Mononuclear cell (primary cell): ENCODE data around the gene SKOR1. TPM values are rescaled to one million over a fixed set of nuclear protein-coding genes. Genes with fewer than 3 reads are reported as not detected.
A peak's percentile ranks its signal among the peaks of the same experiment; 100 is the strongest.

ENCODE experiments used
- H3K27me3 ChIP-seq: 2 replicates; pipeline ENCODE4 v1.6.0; 2011; ENCODE audit warnings: low read length, control low read depth; ENCODE audit not compliant: insufficient read depth
- H3K4me1 ChIP-seq: 2 replicates; pipeline ENCODE4 v1.5.1; 2011; ENCODE audit warnings: mild to moderate bottlenecking, low read length, control low read depth; ENCODE audit not compliant: insufficient read depth
- H3K4me3 ChIP-seq: 2 replicates; pipeline ENCODE4 v1.5.1; 2011; ENCODE audit warnings: mild to moderate bottlenecking, low read length, moderate library complexity
- H3K9me3 ChIP-seq: 2 replicates; pipeline ENCODE4 v1.5.1; 2011; ENCODE audit warnings: low read depth, mild to moderate bottlenecking, control low read depth, low read length
- total RNA-seq: library from RNA; depleted of rRNA; stranded (reverse); fragments of >200 nt; gene quantifications from one replicate; pipeline ENCODE4 v1.2.3, GENCODE V29; 2012

The SKOR1 gene
- total RNA-seq, 1 donor = 1.9 TPM

GRCh38 chr15:67840749-67841512 lies 15.6 kb downstream of the SKOR1 start:
- peaks cover 4% of the 10 kb centered on the region for H3K27me3 ChIP-seq
- no peaks in the 10 kb centered on the region for H3K9me3 ChIP-seq
- H3K4me1 ChIP-seq = peaks cover 38% of the 10 kb centered on the region
- H3K4me3 ChIP-seq = peak overlapping the region; percentile 69

GRCh38 chr15:67841513-67841762 lies 16.1 kb downstream of the SKOR1 start:
- no peaks in the 10 kb centered on the region for H3K27me3 ChIP-seq
- H3K4me1 ChIP-seq = peaks cover 33% of the 10 kb centered on the region
- H3K4me3 ChIP-seq = peak overlapping the region; percentile 69
- no peaks in the 10 kb centered on the region for H3K9me3 ChIP-seq

- peaks cover 23% of the 10 kb centered on the region for H3K4me1 ChIP-seq
- no peaks in the 10 kb centered on the region for H3K27me3 ChIP-seq
- H3K9me3 ChIP-seq = no peaks in the 10 kb centered on the region
Measured at GRCh38 chr15:67843092-67843501, 17.8 kb downstream of the SKOR1 start.

GRCh38 chr15:67843571-67844387 lies 18.5 kb downstream of the SKOR1 start:
- no peak overlapping the region for H3K4me3 ChIP-seq
- no peaks in the 10 kb centered on the region for H3K9me3 ChIP-seq
- peaks cover 16% of the 10 kb centered on the region for H3K4me1 ChIP-seq
- no peaks in the 10 kb centered on the region for H3K27me3 ChIP-seq

More at GRCh38 chr15:67843092-67843501, 17.8 kb downstream of the SKOR1 start:
- H3K4me3 ChIP-seq = no peak overlapping the region

- H3K4me1 ChIP-seq = peaks cover 17% of the 10 kb centered on the region
- peaks cover 5% of the 10 kb centered on the region for H3K27me3 ChIP-seq
- no peaks in the 10 kb centered on the region for H3K9me3 ChIP-seq
- H3K4me3 ChIP-seq = no peak overlapping the region
Measured at GRCh38 chr15:67845974-67846373, 20.7 kb downstream of the SKOR1 start.

GRCh38 chr15:67849538-67849937 lies 24.2 kb downstream of the SKOR1 start:
- peaks cover 5% of the 10 kb centered on the region for H3K27me3 ChIP-seq
- H3K9me3 ChIP-seq = no peaks in the 10 kb centered on the region
- peaks cover 12% of the 10 kb centered on the region for H3K4me1 ChIP-seq
- no peak overlapping the region for H3K4me3 ChIP-seq

- H3K27me3 ChIP-seq = peaks cover 5% of the 10 kb centered on the region
Measured at GRCh38 chr15:67850336-67850735, 25.0 kb downstream of the SKOR1 start.

GRCh38 chr15:67850994-67851571 lies 25.8 kb downstream of the SKOR1 start:
- no peaks in the 10 kb centered on the region for H3K9me3 ChIP-seq
- peaks cover 5% of the 10 kb centered on the region for H3K27me3 ChIP-seq
- H3K4me3 ChIP-seq = no peak overlapping the region
- peaks cover 12% of the 10 kb centered on the region for H3K4me1 ChIP-seq

More at GRCh38 chr15:67850336-67850735, 25.0 kb downstream of the SKOR1 start:
- Histone ChIP-seq H3K4me1 (peaks cover 12% of the 10 kb centered on the region), H3K4me3 (no peak overlapping the region), H3K9me3 (no peaks in the 10 kb centered on the region)

- peaks cover 5% of the 10 kb centered on the region for H3K27me3 ChIP-seq
- H3K4me3 ChIP-seq = no peak overlapping the region
- H3K9me3 ChIP-seq = no peaks in the 10 kb centered on the region
- H3K4me1 ChIP-seq = peaks cover 12% of the 10 kb centered on the region
Measured at GRCh38 chr15:67852418-67852817, 27.1 kb downstream of the SKOR1 start.

- Histone ChIP-seq H3K4me1 (peaks cover 12% of the 10 kb centered on the region), H3K4me3 (no peak overlapping the region), H3K9me3 (no peaks in the 10 kb centered on the region), H3K27me3 (peaks cover 5% of the 10 kb centered on the region)
Measured at GRCh38 chr15:67853454-67853853, 28.1 kb downstream of the SKOR1 start.

- no peak overlapping the region for H3K4me3 ChIP-seq
- H3K27me3 ChIP-seq = peaks cover 3% of the 10 kb centered on the region
- no peaks in the 10 kb centered on the region for H3K9me3 ChIP-seq
- H3K4me1 ChIP-seq = peaks cover 12% of the 10 kb centered on the region
Measured at GRCh38 chr15:67854358-67854757, 29.0 kb downstream of the SKOR1 start.

- H3K27me3 ChIP-seq = no peaks in the 10 kb centered on the region
- H3K4me1 ChIP-seq = peaks cover 4% of the 10 kb centered on the region
- H3K9me3 ChIP-seq = no peaks in the 10 kb centered on the region
- H3K4me3 ChIP-seq = no peak overlapping the region
Measured at GRCh38 chr15:67855842-67856241, 30.5 kb downstream of the SKOR1 start.

GRCh38 chr15:67857220-67857619 lies 31.9 kb downstream of the SKOR1 start:
- no peak overlapping the region for H3K4me3 ChIP-seq
- no peaks in the 10 kb centered on the region for H3K9me3 ChIP-seq
- no peaks in the 10 kb centered on the region for H3K27me3 ChIP-seq
- H3K4me1 ChIP-seq = no peaks in the 10 kb centered on the region

- Histone ChIP-seq H3K4me1 (peaks cover 10% of the 10 kb centered on the region), H3K27me3 (no peaks in the 10 kb centered on the region), H3K9me3 (no peaks in the 10 kb centered on the region), H3K4me3 (no peak overlapping the region)
Measured at GRCh38 chr15:67859331-67859946, 34.1 kb downstream of the SKOR1 start.

GRCh38 chr15:67861983-67862382 lies 36.7 kb downstream of the SKOR1 start:
- no peak overlapping the region for H3K4me3 ChIP-seq
- H3K27me3 ChIP-seq = no peaks in the 10 kb centered on the region
- H3K9me3 ChIP-seq = no peaks in the 10 kb centered on the region
- peaks cover 10% of the 10 kb centered on the region for H3K4me1 ChIP-seq
